SH-SY5Y (cell line): Measurements from ENCODE around the gene TRNT1.

Experiments used
- GATA2 ChIP-seq: IDR thresholded peaks from 2 replicates; pipeline ENCODE4 v1.6.1; 2011; ENCODE audit warnings: mild to moderate bottlenecking, low read depth, low read length
- GATA3 ChIP-seq: IDR thresholded peaks from 2 replicates; pipeline ENCODE4 v1.6.1; 2011; ENCODE audit warnings: low read depth, mild to moderate bottlenecking, low read length, moderate library complexity

- TF ChIP-seq GATA3 (no peak), GATA2 (no peak)
Measured at GRCh38 chr3:3194861-3195260, 68.1 kb downstream of the TRNT1 start.
